ENCODE data around the gene GARIN5B.

DNA sequence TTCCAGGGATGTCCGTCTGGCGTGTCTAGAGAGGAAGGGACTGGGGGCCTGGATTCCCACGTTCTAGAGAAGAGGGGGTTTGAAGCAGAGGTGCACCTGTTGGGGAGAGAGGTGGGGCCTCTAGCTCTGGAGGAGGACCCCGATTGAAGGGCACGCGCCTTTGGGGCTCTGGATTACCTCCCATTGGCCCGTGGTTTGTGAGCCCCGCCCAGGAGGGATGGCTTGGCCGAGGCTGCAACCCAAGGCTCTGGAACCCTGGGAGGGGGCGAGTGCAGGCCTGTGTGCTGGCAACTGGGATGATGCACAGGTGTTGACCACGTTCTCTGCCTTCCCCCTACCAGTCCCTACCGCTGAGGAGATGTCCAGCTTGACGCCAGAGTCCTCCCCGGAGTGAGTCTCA is 58.1 kb downstream of the GARIN5B start:
- TF ChIP-seq ZFP3 (CRISPR knock-in tag; IDR thresholded peaks at IDR 0.05) (no peak), ESRRG (CRISPR knock-in tag; IDR thresholded peaks at IDR 0.05) (no peak), BACH2 (CRISPR knock-in tag; IDR thresholded peaks at IDR 0.05; ENCODE audit: borderline replicate concordance) (no peak), PATZ1 (CRISPR knock-in tag; IDR thresholded peaks at IDR 0.05; ENCODE audit: borderline replicate concordance) (no peak), ZNF70 (CRISPR knock-in tag; IDR thresholded peaks at IDR 0.05) (no peak), ZFP30 (CRISPR knock-in tag; IDR thresholded peaks at IDR 0.05) (no peak), CREB5 (CRISPR knock-in tag; IDR thresholded peaks at IDR 0.05; ENCODE audit: low read depth) (no peak), PPARA (CRISPR knock-in tag; IDR thresholded peaks at IDR 0.05; ENCODE audit: borderline replicate concordance) (no peak), ISL1 (CRISPR knock-in tag; IDR thresholded peaks at IDR 0.05) (no peak), RARB (CRISPR knock-in tag; IDR thresholded peaks at IDR 0.05) (no peak), ZNF8 (CRISPR knock-in tag; IDR thresholded peaks at IDR 0.05) (no peak), ARNTL (CRISPR knock-in tag; IDR thresholded peaks at IDR 0.05; ENCODE audit: borderline replicate concordance, low read depth) (no peak), CSRNP3 (CRISPR knock-in tag; IDR thresholded peaks at IDR 0.05) (no peak)
- TF ChIP-seq, protein P1, sequence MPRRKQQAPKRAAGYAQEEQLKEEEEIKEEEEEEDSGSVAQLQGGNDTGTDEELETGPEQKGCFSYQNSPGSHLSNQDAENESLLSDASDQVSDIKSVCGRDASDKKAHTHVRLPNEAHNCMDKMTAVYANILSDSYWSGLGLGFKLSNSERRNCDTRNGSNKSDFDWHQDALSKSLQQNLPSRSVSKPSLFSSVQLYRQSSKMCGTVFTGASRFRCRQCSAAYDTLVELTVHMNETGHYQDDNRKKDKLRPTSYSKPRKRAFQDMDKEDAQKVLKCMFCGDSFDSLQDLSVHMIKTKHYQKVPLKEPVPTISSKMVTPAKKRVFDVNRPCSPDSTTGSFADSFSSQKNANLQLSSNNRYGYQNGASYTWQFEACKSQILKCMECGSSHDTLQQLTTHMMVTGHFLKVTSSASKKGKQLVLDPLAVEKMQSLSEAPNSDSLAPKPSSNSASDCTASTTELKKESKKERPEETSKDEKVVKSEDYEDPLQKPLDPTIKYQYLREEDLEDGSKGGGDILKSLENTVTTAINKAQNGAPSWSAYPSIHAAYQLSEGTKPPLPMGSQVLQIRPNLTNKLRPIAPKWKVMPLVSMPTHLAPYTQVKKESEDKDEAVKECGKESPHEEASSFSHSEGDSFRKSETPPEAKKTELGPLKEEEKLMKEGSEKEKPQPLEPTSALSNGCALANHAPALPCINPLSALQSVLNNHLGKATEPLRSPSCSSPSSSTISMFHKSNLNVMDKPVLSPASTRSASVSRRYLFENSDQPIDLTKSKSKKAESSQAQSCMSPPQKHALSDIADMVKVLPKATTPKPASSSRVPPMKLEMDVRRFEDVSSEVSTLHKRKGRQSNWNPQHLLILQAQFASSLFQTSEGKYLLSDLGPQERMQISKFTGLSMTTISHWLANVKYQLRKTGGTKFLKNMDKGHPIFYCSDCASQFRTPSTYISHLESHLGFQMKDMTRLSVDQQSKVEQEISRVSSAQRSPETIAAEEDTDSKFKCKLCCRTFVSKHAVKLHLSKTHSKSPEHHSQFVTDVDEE (CRISPR knock-in tag; IDR thresholded peaks at IDR 0.05) = no peak
